HEK293T (cell line): ENCODE measurements around the gene FNDC3B.

Source experiments
- CTCF ChIA-PET: fragments of 350-600 bp; formaldehyde crosslinking; extraction: SDS; loops from one replicate; lab custom pipeline; 2021; ENCODE audit warnings: antibody characterized with exemption, inconsistent platforms; lab: Yijun Ruan, JAX
- POLR2A ChIA-PET: fragments of 350-600 bp; formaldehyde crosslinking; extraction: SDS; loops from one replicate; lab custom pipeline; 2020; ENCODE audit warnings: antibody characterized with exemption, inconsistent platforms; lab: Yijun Ruan, JAX
- DNase-seq: peaks from one replicate; pipeline ENCODE4 v3.0.0; 2012; ENCODE audit warnings: mixed read lengths; ENCODE audit errors: extremely low spot score
- ARNT ChIP-seq: fragments of 450-650 bp; IDR thresholded peaks from 2 replicates; pipeline ENCODE4 v1.6.1; 2017; ENCODE audit warnings: mild to moderate bottlenecking
- BHLHE40 ChIP-seq: fragments of 450-650 bp; IDR thresholded peaks from 2 replicates; pipeline ENCODE4 v1.6.1; 2016; ENCODE audit warnings: mild to moderate bottlenecking, moderate library complexity, borderline replicate concordance
- CTBP1 ChIP-seq: fragments of 450-650 bp; IDR thresholded peaks from 2 replicates; pipeline ENCODE4 v1.6.1; 2016; ENCODE audit warnings: borderline replicate concordance
- ELF4 ChIP-seq: fragments of 450-650 bp; IDR thresholded peaks from 2 replicates; pipeline ENCODE4 v1.6.1; 2017; ENCODE audit warnings: antibody characterized with exemption
- FOXA1 ChIP-seq: fragments of 450-650 bp; IDR thresholded peaks from 2 replicates; pipeline ENCODE4 v1.6.1; 2016; ENCODE audit warnings: mild to moderate bottlenecking
- FOXK2 ChIP-seq: fragments of 450-650 bp; IDR thresholded peaks from 2 replicates; pipeline ENCODE4 v1.6.1; 2016; ENCODE audit warnings: mild to moderate bottlenecking
- FOXM1 ChIP-seq: fragments of 450-650 bp; IDR thresholded peaks from 2 replicates; pipeline ENCODE4 v1.6.1; 2017; ENCODE audit warnings: mild to moderate bottlenecking, borderline replicate concordance
- HDGF ChIP-seq: fragments of 450-650 bp; IDR thresholded peaks from 2 replicates; pipeline ENCODE4 v1.6.1; 2017; ENCODE audit warnings: antibody characterized with exemption, borderline replicate concordance
- L3MBTL2 ChIP-seq: fragments of 450-650 bp; conservative IDR thresholded peaks from 2 replicates; pipeline ENCODE4 v1.6.1; 2016; ENCODE audit warnings: mild to moderate bottlenecking
- LEF1 ChIP-seq: fragments of 450-650 bp; IDR thresholded peaks from 2 replicates; pipeline ENCODE4 v1.6.1; 2017; ENCODE audit warnings: mild to moderate bottlenecking, borderline replicate concordance
- NFRKB ChIP-seq: fragments of 450-650 bp; IDR thresholded peaks from 2 replicates; pipeline ENCODE4 v1.6.1; 2016; ENCODE audit warnings: mild to moderate bottlenecking, moderate library complexity
- PKNOX1 ChIP-seq: fragments of 450-650 bp; IDR thresholded peaks from 2 replicates; pipeline ENCODE4 v1.6.1; 2016
- SP1 ChIP-seq: fragments of 450-650 bp; IDR thresholded peaks from 2 replicates; pipeline ENCODE4 v1.6.1; 2017
- SUZ12 ChIP-seq: fragments of 450-650 bp; IDR thresholded peaks from 2 replicates; pipeline ENCODE4 v1.6.1; 2016; ENCODE audit warnings: mild to moderate bottlenecking
- TARDBP ChIP-seq: fragments of 450-650 bp; IDR thresholded peaks from 2 replicates; pipeline ENCODE4 v1.6.1; 2016
- ZNF384 ChIP-seq: fragments of 450-650 bp; IDR thresholded peaks from 2 replicates; pipeline ENCODE4 v1.6.1; 2016

The FNDC3B gene

GRCh38 chr3:172447611-172448579 lies 408.5 kb downstream of the FNDC3B start, which contains the start of gene GHSR:
Gene GHSR, minus strand, starts transcription at chr3:172448456. Its CDS starts 43 bp downstream, at chr3:172448413.
- TF ChIP-seq ZNF384: no peak
- no peak for TF ChIP-seq SUZ12
- no peak for TF ChIP-seq LEF1
- TF ChIP-seq NFRKB: no peak
- no peak for TF ChIP-seq PKNOX1
- no peak for TF ChIP-seq SP1
- ChIA-PET POLR2A (no interaction called here), CTCF (no interaction called here)
- DNase-seq: no peak

- TF ChIP-seq TARDBP (no peak), NFRKB (no peak), ELF4 (no peak), ZNF384 (no peak), SP1 (no peak), FOXM1 (no peak), CTBP1 (no peak), ARNT (no peak), PKNOX1 (no peak), FOXK2 (no peak), SUZ12 (no peak), BHLHE40 (no peak)
- no peak for DNase-seq
- POLR2A ChIA-PET: no interaction called here
- CTCF ChIA-PET: no interaction called here
Observed at GRCh38 chr3:172448661-172449465, 409.5 kb downstream of the FNDC3B start.

GRCh38 chr3:172449466-172450149 lies 410.2 kb downstream of the FNDC3B start:
- no peak for DNase-seq
- ChIA-PET CTCF (no interaction called here), POLR2A (no interaction called here)
- no peak for TF ChIP-seq ELF4
- no peak for TF ChIP-seq ARNT
- no peak for TF ChIP-seq HDGF
- no peak for TF ChIP-seq TARDBP
- TF ChIP-seq LEF1: no peak
- no peak for TF ChIP-seq CTBP1
- no peak for TF ChIP-seq SUZ12
- no peak for TF ChIP-seq NFRKB
- TF ChIP-seq FOXK2: no peak
- no peak for TF ChIP-seq FOXM1
- TF ChIP-seq ZNF384: no peak
- no peak for TF ChIP-seq SP1
- TF ChIP-seq PKNOX1: no peak
- no peak for TF ChIP-seq BHLHE40
- no peak for TF ChIP-seq L3MBTL2
- TF ChIP-seq FOXA1: no peak
